Prostate gland (tissue), 2 donors: ENCODE results near the gene MTMR1.

Experiments
- CTCF ChIP-seq, 4 experiments: fragments of 200-600 bp in 2 of 4; fragments of 450-650 bp in 2 of 4; sonication (generic) in 2 of 4; IDR thresholded peaks; 1 replicate in 3 of 4; 2 replicates in 1 of 4; pipeline ENCODE4 v1.5.1; 2016 to 2019; ENCODE audit warnings: antibody characterized with exemption in 4 of 4, mild to moderate bottlenecking in 2 of 4, moderate library complexity in 2 of 4
- POLR2A ChIP-seq: fragments of 450-650 bp; IDR thresholded peaks from one replicate; pipeline ENCODE4 v1.6.1; 2016; ENCODE audit warnings: antibody characterized with exemption, mild to moderate bottlenecking
- POLR2AphosphoS5 ChIP-seq: sonication (generic); formaldehyde crosslinking; IDR thresholded peaks from one replicate; pipeline ENCODE4 v1.6.1; 2017; ENCODE audit warnings: antibody characterized with exemption

- TF ChIP-seq POLR2AphosphoS5 (no peak), CTCF (IDR thresholded peaks at IDR 0.05) (no peak), POLR2A (no peak)
These were observed 74.9 kb downstream of the MTMR1 start for GRCh38 chrX:150768132-150768485.
